ENCODE results near the gene FAM151B. TPM values are rescaled to one million over a fixed set of nuclear protein-coding genes. Genes with fewer than 3 reads are reported as not detected.
"Not testable (repeated sequence)": the region's sequence is repeated elsewhere in the genome, so short reads cannot be mapped to it uniquely, and the experiment has no call there.

The FAM151B gene
- polyA plus RNA-seq, 4 donors: 0.73 to 1.4 (median 1.1) TPM; not detected in 1

DNA sequence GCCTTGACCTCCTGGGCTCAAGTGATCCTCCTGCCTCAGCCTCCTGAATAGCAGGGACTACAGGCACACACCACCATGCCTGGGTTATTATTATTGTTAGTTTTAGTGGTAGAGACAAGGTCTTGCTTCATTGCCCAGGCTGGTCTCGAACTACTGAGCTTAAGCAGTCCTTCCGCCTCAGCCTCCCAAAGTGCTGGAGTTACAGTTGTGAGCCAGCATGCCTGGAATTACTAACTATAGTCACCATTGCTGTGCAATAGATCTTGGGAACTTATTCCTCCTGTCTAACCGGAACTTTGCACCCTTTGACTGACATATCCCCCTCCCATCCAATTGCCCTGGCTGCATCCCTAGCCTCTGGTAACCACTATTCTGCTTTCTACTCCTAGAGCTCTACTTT, 3.4 kb downstream of the FAM151B start:
- FAIRE-seq: no peak
- Histone ChIP-seq H3K27me3 (ENCODE audit: control insufficient read depth in 3 of 3, insufficient read depth in 3 of 3, low read length in 3 of 3) (peaks cover 0 to 3% (median 0%) of the 10 kb centered on the region in 3 donors), H3K36me3 (ENCODE audit: control insufficient read depth in 3 of 3, insufficient read depth in 2 of 3, low read depth in 1 of 3, low read length in 3 of 3) (no peaks in the 10 kb centered on the region), H3K4me3 (ENCODE audit: low read depth in 1 of 3, low read length in 3 of 3) (no peak overlapping the region), H3K4me1 (ENCODE audit: control insufficient read depth in 3 of 3, insufficient read depth in 2 of 3, low read depth in 1 of 3, low read length in 2 of 3) (peaks cover 0 to 2% (median 0%) of the 10 kb centered on the region in 3 donors), H3K9me3 (ENCODE audit: control insufficient read depth in 2 of 2, insufficient read depth in 1 of 2, low read depth in 1 of 2, low read length in 1 of 2) (peaks cover 0 to 3% of the 10 kb centered on the region in 2 donors), H3K27ac (ENCODE audit: low read depth in 1 of 3, low read length in 2 of 3) (no peak overlapping the region)
- DNase-seq: no peak
- WGBS, 3 donors: 90 to 98% (median 96%) methylated on average over 3 of the region's 3 CpGs

DNA sequence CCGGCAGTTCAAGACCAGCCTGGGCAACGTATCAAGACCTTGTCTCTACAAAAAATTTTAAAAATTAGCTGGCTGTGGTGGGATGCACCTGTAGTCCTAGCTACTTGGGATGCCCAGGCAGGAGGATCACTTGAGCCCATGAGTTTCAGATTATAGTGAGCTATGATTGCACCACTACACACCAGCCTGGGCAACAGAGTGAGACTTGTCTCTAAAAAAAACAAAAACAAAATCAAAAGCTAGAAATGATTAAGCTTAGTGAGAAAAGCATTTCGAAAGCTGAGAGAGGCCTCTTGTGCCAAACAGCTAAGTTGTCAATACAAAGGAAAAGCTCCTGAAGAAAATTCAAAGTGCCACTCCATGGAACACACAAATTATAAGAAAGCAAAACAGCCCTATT, 4.8 kb downstream of the FAM151B start:
- H3K4me3 ChIP-seq (ENCODE audit: low read depth in 1 of 3, low read length in 3 of 3): no peak overlapping the region
- 82 to 90% (median 87%) methylated on average over 3 of the region's 3 CpGs for WGBS, 3 donors
- H3K4me1 ChIP-seq (ENCODE audit: control insufficient read depth in 3 of 3, insufficient read depth in 2 of 3, low read depth in 1 of 3, low read length in 2 of 3): no peaks in the 10 kb centered on the region
- no peak overlapping the region for H3K27ac ChIP-seq (ENCODE audit: low read depth in 1 of 3, low read length in 2 of 3)
- DNase-seq (no peak), FAIRE-seq (no peak)
- H3K27me3 ChIP-seq (ENCODE audit: control insufficient read depth in 3 of 3, insufficient read depth in 3 of 3, low read length in 3 of 3): peaks cover 0 to 3% (median 0%) of the 10 kb centered on the region in 3 donors
- no peaks in the 10 kb centered on the region for H3K36me3 ChIP-seq (ENCODE audit: control insufficient read depth in 3 of 3, insufficient read depth in 2 of 3, low read depth in 1 of 3, low read length in 3 of 3)
- peaks cover 0 to 3% of the 10 kb centered on the region in 2 donors for H3K9me3 ChIP-seq (ENCODE audit: control insufficient read depth in 2 of 2, insufficient read depth in 1 of 2, low read depth in 1 of 2, low read length in 1 of 2)

DNA sequence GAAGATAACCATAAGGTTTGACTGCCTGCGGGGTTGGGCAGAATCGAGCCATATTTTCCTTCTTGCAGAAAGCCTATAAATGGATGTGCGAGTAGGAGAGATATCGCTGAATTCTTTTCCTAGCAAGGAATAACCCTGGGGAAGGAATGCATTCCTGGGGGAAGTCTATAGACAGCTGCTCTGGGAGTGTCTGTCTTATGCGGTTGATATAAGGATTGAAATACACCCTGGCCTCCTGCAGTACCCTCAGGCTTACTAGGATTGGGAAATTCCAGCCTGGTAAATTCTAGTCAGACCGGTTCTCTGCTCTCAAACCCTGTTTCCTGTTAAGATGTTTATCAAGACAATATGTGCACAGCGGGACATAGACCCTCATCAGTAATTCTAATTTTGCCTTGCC, 5.5 kb downstream of the FAM151B start:
- FAIRE-seq; H3K36me3 ChIP-seq (ENCODE audit: control insufficient read depth in 3 of 3, insufficient read depth in 2 of 3, low read depth in 1 of 3, low read length in 3 of 3); H3K27ac ChIP-seq (ENCODE audit: low read depth in 1 of 3, low read length in 2 of 3); H3K27me3 ChIP-seq (ENCODE audit: control insufficient read depth in 3 of 3, insufficient read depth in 3 of 3, low read length in 3 of 3); H3K9me3 ChIP-seq (ENCODE audit: control insufficient read depth in 2 of 2, insufficient read depth in 1 of 2, low read depth in 1 of 2, low read length in 1 of 2); DNase-seq; H3K4me1 ChIP-seq (ENCODE audit: control insufficient read depth in 3 of 3, insufficient read depth in 2 of 3, low read depth in 1 of 3, low read length in 2 of 3); H3K4me3 ChIP-seq (ENCODE audit: low read depth in 1 of 3, low read length in 3 of 3): not testable (repeated sequence)
- 75 to 80% (median 75%) methylated on average over 7 of the region's 7 CpGs for WGBS, 3 donors

DNA sequence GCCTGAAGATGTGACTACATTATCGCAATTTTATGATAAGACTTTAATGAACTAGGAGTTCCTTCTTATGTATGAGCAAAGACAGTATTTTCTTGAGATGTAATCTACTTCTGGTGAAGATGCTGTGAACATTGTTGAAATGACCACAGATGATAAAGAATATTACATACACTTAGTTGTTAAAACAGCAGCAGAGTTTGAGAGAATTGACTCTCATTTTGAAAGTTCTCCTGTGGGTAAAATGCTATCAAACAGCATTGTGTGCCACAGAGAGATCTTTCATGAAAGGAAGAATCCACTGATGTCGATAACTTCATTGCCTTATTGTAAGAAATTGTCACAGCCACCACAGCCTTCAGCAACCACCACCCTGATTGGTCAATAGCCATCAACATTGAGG, 8.0 kb downstream of the FAM151B start:
- peaks cover 0 to 2% (median 0%) of the 10 kb centered on the region in 3 donors for H3K27me3 ChIP-seq (ENCODE audit: control insufficient read depth in 3 of 3, insufficient read depth in 3 of 3, low read length in 3 of 3)
- DNase-seq (no peak), FAIRE-seq (no peak)
- no peak overlapping the region for H3K4me3 ChIP-seq (ENCODE audit: low read depth in 1 of 3, low read length in 3 of 3)
- no peaks in the 10 kb centered on the region for H3K36me3 ChIP-seq (ENCODE audit: control insufficient read depth in 3 of 3, insufficient read depth in 2 of 3, low read depth in 1 of 3, low read length in 3 of 3)
- WGBS, 3 donors: 90 to 99% (median 97%) methylated on average over 2 of the region's 2 CpGs
- peaks cover 0 to 3% of the 10 kb centered on the region in 2 donors for H3K9me3 ChIP-seq (ENCODE audit: control insufficient read depth in 2 of 2, insufficient read depth in 1 of 2, low read depth in 1 of 2, low read length in 1 of 2)
- no peaks in the 10 kb centered on the region for H3K4me1 ChIP-seq (ENCODE audit: control insufficient read depth in 3 of 3, insufficient read depth in 2 of 3, low read depth in 1 of 3, low read length in 2 of 3)
- no peak overlapping the region for H3K27ac ChIP-seq (ENCODE audit: low read depth in 1 of 3, low read length in 2 of 3)

DNA sequence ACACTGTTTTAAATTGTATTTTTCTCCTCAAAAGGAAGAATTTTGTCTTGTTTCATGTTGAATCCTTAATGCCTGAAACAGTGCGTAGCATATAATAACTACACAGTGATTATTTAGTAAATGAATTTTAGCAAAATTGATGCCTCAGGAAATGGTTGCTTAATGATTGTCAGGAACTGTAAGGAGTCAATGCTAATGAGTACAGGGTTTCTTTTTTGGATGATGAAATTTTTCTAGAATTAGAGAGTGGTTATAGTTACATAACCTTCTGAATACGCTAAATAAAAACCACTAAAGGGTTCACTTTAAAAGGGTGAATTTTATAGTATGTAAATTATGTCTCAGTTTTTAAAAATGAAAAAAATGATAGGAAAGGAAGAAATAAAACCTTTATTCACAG, 14.9 kb downstream of the FAM151B start:
- DNase-seq: no peak
- Histone ChIP-seq H3K36me3 (ENCODE audit: control insufficient read depth in 3 of 3, insufficient read depth in 2 of 3, low read depth in 1 of 3, low read length in 3 of 3) (no peaks in the 10 kb centered on the region), H3K9me3 (ENCODE audit: control insufficient read depth in 2 of 2, insufficient read depth in 1 of 2, low read depth in 1 of 2, low read length in 1 of 2) (no peaks in the 10 kb centered on the region), H3K27ac (ENCODE audit: low read depth in 1 of 3, low read length in 2 of 3) (no peak overlapping the region), H3K27me3 (ENCODE audit: control insufficient read depth in 3 of 3, insufficient read depth in 3 of 3, low read length in 3 of 3) (peaks cover 0 to 2% (median 0%) of the 10 kb centered on the region in 3 donors), H3K4me3 (ENCODE audit: low read depth in 1 of 3, low read length in 3 of 3) (no peak overlapping the region), H3K4me1 (ENCODE audit: control insufficient read depth in 3 of 3, insufficient read depth in 2 of 3, low read depth in 1 of 3, low read length in 2 of 3) (no peaks in the 10 kb centered on the region)
- WGBS, 3 donors: 92 to 95% (median 94%) methylated on average over 2 of the region's 2 CpGs
- no peak for FAIRE-seq

DNA sequence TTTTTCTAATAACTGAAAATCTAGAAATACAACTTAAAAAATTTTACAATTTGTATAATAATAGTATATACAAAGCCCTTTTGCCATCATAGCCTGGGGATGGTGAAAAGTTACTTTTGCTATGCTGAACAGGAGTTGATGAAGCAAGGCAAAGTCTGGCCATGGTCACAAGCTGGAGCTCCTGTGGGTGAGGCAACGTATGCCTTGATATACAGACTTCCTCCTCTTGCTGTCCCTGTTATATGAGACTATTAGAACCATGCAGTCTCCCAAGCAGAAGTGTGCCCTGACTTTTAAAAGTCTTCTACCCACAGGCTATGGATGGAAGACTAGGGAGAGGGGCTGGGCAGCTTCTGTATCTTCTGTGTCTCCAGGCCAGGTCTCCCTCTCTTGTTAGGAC, 15.7 kb downstream of the FAM151B start:
- H3K9me3 ChIP-seq (ENCODE audit: control insufficient read depth in 2 of 2, insufficient read depth in 1 of 2, low read depth in 1 of 2, low read length in 1 of 2): no peaks in the 10 kb centered on the region
- no peak overlapping the region for H3K27ac ChIP-seq (ENCODE audit: low read depth in 1 of 3, low read length in 2 of 3)
- no peak for FAIRE-seq
- no peak for DNase-seq
- peaks cover 0 to 2% (median 0%) of the 10 kb centered on the region in 3 donors for H3K27me3 ChIP-seq (ENCODE audit: control insufficient read depth in 3 of 3, insufficient read depth in 3 of 3, low read length in 3 of 3)
- WGBS, 3 donors: 56 to 81% (median 63%) methylated on average over 1 of the region's 1 CpG
- no peaks in the 10 kb centered on the region for H3K36me3 ChIP-seq (ENCODE audit: control insufficient read depth in 3 of 3, insufficient read depth in 2 of 3, low read depth in 1 of 3, low read length in 3 of 3)
- H3K4me3 ChIP-seq (ENCODE audit: low read depth in 1 of 3, low read length in 3 of 3): no peak overlapping the region
- H3K4me1 ChIP-seq (ENCODE audit: control insufficient read depth in 3 of 3, insufficient read depth in 2 of 3, low read depth in 1 of 3, low read length in 2 of 3): no peaks in the 10 kb centered on the region

DNA sequence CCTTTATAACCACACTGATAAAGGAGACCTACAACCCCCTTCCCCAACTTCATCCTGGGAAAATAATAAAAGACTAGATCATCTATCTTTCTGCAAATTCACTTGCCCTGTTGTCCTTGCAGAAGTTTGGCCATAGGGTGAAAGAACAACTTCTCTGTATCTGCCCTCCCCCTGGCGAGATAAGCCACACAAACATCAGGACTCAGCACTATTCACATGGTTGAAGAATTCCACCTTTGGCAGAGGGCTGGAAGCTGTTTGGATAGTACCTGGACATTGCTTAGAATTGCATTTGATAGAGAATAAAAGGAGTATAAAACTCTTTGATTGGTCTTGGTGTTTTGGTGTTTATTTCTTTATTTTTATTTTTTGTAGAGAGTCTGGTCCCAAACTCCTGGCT, 16.9 kb downstream of the FAM151B start:
- DNase-seq (no peak), FAIRE-seq (no peak)
- Histone ChIP-seq H3K9me3 (ENCODE audit: control insufficient read depth in 2 of 2, insufficient read depth in 1 of 2, low read depth in 1 of 2, low read length in 1 of 2) (no peaks in the 10 kb centered on the region), H3K27me3 (ENCODE audit: control insufficient read depth in 3 of 3, insufficient read depth in 3 of 3, low read length in 3 of 3) (no peaks in the 10 kb centered on the region), H3K4me1 (ENCODE audit: control insufficient read depth in 3 of 3, insufficient read depth in 2 of 3, low read depth in 1 of 3, low read length in 2 of 3) (no peaks in the 10 kb centered on the region), H3K36me3 (ENCODE audit: control insufficient read depth in 3 of 3, insufficient read depth in 2 of 3, low read depth in 1 of 3, low read length in 3 of 3) (no peaks in the 10 kb centered on the region), H3K4me3 (ENCODE audit: low read depth in 1 of 3, low read length in 3 of 3) (no peak overlapping the region), H3K27ac (ENCODE audit: low read depth in 1 of 3, low read length in 2 of 3) (no peak overlapping the region)
- WGBS, 3 donors: 64 to 82% (median 70%) methylated on average over 1 of the region's 1 CpG

DNA sequence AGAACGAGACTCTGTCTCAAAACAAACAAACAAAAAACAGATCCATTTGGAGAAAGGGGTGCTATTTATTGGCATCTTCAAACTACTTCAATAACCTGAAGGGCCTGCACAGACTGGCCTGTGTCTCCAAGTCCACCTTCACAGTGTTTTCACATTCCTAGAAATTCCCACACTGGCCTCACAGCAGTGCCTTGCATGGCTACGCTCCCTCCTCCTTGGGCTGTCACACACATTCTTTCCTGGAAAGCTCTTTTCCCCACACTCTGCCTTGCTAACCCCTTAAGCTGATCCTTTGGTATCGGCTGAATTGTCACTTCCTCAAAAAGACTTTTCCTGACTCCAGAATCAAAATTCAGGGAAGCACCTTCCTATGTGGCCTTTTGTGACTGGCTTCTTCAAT, 19.8 kb downstream of the FAM151B start:
- Histone ChIP-seq H3K4me3 (ENCODE audit: low read depth in 1 of 3, low read length in 3 of 3) (no peak overlapping the region), H3K27ac (ENCODE audit: low read depth in 1 of 3, low read length in 2 of 3) (no peak overlapping the region), H3K4me1 (ENCODE audit: control insufficient read depth in 3 of 3, insufficient read depth in 2 of 3, low read depth in 1 of 3, low read length in 2 of 3) (no peaks in the 10 kb centered on the region), H3K36me3 (ENCODE audit: control insufficient read depth in 3 of 3, insufficient read depth in 2 of 3, low read depth in 1 of 3, low read length in 3 of 3) (no peaks in the 10 kb centered on the region), H3K9me3 (ENCODE audit: control insufficient read depth in 2 of 2, insufficient read depth in 1 of 2, low read depth in 1 of 2, low read length in 1 of 2) (no peaks in the 10 kb centered on the region), H3K27me3 (ENCODE audit: control insufficient read depth in 3 of 3, insufficient read depth in 3 of 3, low read length in 3 of 3) (no peaks in the 10 kb centered on the region)
- 95 to 98% (median 97%) methylated on average over 3 of the region's 3 CpGs for WGBS, 3 donors
- FAIRE-seq: no peak
- DNase-seq: no peak

DNA sequence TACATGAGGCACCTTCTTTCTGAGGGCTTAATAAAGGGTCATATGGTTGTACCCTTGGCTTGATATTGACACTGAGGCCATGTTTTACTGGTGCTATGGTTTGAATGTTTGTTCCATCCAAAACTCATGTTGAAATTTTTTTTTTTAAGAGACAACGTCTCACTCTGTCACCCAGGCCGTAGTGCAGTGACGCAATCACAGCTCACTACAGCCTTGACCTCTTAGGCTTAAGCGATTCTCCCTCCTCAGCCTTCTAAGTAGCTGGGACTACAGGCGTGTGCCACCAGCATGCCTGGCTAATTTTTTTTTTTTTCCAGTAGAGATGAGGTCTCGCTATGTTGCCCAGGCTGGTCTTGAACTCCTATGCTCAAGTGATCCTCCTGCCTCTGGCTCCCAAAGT, 20.9 kb downstream of the FAM151B start:
- no peak for FAIRE-seq
- no peak for DNase-seq
- no peaks in the 10 kb centered on the region for H3K4me1 ChIP-seq (ENCODE audit: control insufficient read depth in 3 of 3, insufficient read depth in 2 of 3, low read depth in 1 of 3, low read length in 2 of 3)
- no peak overlapping the region for H3K27ac ChIP-seq (ENCODE audit: low read depth in 1 of 3, low read length in 2 of 3)
- 92 to 95% (median 93%) methylated on average over 6 of the region's 6 CpGs for WGBS, 3 donors
- H3K27me3 ChIP-seq (ENCODE audit: control insufficient read depth in 3 of 3, insufficient read depth in 3 of 3, low read length in 3 of 3): no peaks in the 10 kb centered on the region
- no peak overlapping the region for H3K4me3 ChIP-seq (ENCODE audit: low read depth in 1 of 3, low read length in 3 of 3)
- no peaks in the 10 kb centered on the region for H3K9me3 ChIP-seq (ENCODE audit: control insufficient read depth in 2 of 2, insufficient read depth in 1 of 2, low read depth in 1 of 2, low read length in 1 of 2)
- H3K36me3 ChIP-seq (ENCODE audit: control insufficient read depth in 3 of 3, insufficient read depth in 2 of 3, low read depth in 1 of 3, low read length in 3 of 3): no peaks in the 10 kb centered on the region
